GM21390 (cell line): Measurements from ENCODE around the gene AP1S3.

Experiments used
- ATAC-seq: cut with Tn5 transposase; IDR thresholded peaks from one replicate; pipeline ENCODE4 v1.9.1; 2021; ENCODE audit not compliant: unreplicated experiment

The AP1S3 gene

DNA sequence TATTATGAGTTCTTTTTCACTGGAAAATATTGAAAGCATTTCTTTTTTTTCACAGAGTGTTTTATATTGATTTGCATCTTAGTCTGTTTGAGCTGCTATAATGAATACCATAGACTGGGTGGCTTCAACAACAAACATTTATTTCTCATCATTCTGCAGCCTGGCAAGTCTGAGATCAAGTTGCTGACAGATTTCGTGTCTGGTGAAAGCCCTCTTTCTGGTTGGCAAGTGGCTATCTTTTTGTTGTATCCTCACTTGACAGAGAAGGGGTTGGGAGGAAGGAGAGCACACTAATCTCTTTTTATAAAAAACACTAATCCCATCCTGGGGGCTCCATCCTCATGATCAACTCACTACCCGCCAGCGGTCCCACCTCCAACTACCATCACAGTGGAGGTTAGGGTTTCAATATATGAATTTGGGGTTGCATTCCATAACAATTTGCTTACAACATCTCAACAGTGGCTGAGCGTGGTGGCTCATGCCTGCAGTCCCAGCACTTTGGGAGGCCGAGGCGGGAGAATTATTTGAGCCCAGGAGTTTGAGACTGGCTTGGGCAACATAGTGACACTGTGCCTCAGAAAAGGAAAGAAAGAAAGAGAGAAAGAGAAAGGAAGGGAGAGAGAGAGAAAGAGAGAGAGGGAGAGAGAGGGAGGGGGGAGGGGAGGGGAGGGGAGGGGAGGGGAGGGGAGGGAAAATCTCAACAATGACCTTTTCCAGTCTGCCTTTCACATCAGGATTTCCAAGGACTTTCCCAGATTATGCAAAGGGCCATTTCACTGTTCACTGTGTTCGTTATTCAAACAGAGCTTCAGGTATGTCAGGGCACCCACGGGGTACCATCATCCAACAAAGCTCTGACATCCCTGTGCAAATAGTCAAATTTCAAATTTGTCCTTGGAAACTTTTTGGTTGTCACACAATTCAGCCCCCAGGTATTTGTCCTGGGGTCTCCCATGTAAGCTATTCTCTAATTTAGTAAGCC lies 111.1 kb downstream of the AP1S3 start:
- no peak for ATAC-seq

DNA sequence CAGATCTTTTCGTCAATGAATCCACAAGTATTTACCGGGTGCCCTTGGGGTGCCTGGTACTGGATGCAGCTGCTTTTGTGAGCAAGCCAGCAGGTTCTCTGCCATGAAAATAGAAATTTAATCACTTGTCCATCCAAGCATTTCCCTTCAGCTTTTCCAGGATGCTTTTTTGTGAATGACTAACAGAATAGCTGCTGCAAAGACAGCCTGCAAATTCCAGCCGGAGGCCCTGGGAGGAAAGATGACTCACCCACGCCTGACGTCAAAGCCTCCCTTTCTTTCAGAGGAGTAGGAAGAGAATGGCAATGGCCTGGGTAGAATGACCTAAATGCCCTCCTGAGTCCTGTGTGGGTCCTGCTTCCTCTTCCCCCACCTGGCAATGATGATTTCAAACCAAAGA lies 111.9 kb downstream of the AP1S3 start:
- no peak for ATAC-seq

- ATAC-seq, result no peak
Observed at GRCh38 chr2:223724861-223725260, 112.5 kb downstream of the AP1S3 start.

DNA sequence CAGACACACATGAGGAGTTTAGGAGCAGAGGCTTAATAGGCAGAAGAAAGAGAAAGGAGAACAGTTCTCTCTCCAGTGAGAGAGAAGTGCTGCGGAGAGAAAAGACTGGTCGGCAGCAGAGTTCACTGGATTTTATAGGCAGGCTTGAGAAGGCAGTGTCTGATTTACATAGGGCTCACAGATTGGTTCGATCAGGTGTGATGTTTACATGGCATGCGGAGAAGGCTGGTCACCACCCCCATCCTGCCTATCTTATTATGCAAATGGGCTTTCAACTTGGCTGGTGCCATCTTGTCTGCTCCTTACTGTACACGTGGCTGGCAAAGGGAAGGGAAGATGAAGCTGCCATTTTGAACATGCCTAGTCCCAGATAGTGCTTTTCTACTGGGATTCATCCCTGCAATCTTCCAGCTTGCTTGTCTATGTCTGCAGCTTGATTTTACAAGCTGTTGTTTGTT lies 113.4 kb downstream of the AP1S3 start:
- ATAC-seq, result no peak

GRCh38 chr2:223722226-223722625 lies 115.2 kb downstream of the AP1S3 start:
- ATAC-seq, result no peak

DNA sequence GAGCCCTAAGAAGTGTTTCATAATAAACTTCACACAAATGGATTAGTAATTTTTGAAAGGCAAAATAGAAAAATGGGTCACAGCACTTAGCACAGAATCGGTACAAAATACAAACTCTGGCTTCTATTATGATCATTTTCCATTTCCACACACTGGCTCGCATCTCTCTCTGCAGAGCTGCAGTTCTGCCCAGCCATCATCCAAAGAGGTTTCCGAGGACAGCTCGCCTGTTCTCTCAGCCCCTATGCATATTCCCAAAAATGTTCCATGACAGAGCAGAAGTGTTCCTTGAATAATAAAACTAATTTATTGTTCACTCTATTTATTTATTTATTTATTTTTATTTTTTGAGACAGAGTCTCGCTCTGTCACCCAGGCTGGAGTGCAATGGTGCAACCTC lies 115.6 kb downstream of the AP1S3 start:
- ATAC-seq, result no peak

DNA sequence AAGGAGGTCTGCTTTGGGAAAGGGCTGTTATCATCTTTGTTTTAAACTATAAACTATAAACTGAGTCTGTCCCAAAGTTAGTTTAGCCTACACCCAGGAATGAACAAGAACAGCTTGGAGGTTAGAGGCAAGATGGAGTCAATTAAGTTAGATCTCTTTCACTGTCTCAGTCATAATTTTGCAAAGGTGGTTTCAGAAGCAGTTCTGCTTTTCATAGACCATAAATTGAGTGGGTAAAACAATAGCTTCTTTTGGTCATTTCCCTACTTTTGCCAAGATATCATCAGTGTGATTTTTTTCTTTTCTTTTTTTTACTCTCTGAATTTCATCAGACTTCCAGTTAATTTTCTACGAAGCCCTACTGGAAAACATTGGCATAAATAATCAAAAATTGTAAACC lies 117.0 kb downstream of the AP1S3 start:
- no peak for ATAC-seq

- ATAC-seq, result no peak
Observed at GRCh38 chr2:223712642-223713041, 124.7 kb downstream of the AP1S3 start.

GRCh38 chr2:223711596-223712326 lies 125.6 kb downstream of the AP1S3 start:
- ATAC-seq, result no peak
